ENCODE results near the gene B4GALNT1.

DNA sequence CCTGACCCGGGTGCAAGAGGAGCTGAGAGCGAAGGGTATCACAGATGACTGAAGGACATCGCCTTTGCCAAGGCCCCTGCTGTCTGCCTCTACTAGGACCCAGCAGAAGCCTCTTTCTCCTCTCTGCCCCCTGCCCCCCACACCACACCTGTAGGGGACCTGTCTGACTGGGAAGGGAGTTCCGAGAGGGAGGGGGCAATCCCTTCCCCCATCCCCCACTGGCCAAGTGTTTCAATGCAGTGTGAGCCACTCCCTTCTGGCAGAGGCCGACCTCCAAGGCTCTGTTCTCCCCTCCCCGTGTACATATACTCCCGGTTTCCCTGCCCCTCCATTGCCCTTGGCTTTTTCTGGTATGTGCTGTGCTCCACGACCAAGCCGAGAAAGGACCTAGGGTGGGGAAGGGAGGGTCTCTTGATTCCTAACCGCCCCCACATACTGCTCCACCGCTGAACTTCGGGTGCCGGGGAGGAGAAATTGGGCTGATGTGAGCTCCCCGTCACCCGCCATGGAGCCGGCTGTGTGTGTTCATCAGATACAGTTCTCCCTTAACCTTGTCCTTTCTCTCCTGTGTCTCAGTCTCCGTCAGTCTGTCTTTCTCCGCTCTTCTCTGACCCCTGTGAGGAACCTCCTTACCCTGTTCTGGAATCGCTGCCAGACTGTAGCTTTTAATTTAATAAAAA lies 23.8 kb downstream of the B4GALNT1 start:
- TF ChIP-seq, protein P1, sequence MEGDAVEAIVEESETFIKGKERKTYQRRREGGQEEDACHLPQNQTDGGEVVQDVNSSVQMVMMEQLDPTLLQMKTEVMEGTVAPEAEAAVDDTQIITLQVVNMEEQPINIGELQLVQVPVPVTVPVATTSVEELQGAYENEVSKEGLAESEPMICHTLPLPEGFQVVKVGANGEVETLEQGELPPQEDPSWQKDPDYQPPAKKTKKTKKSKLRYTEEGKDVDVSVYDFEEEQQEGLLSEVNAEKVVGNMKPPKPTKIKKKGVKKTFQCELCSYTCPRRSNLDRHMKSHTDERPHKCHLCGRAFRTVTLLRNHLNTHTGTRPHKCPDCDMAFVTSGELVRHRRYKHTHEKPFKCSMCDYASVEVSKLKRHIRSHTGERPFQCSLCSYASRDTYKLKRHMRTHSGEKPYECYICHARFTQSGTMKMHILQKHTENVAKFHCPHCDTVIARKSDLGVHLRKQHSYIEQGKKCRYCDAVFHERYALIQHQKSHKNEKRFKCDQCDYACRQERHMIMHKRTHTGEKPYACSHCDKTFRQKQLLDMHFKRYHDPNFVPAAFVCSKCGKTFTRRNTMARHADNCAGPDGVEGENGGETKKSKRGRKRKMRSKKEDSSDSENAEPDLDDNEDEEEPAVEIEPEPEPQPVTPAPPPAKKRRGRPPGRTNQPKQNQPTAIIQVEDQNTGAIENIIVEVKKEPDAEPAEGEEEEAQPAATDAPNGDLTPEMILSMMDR (IDR thresholded peaks at IDR 0.05; ENCODE audit: low read depth, low read length, missing input control): no peak
- TF ChIP-seq NR2F2 (IDR thresholded peaks at IDR 0.05) (no peak), RAD21 (IDR thresholded peaks at IDR 0.05) (no peak), JUND (IDR thresholded peaks at IDR 0.05) (no peak)

Data from liver (tissue), 3 donors.